Measurements from ENCODE around the gene TBC1D2B.
"Not testable (repeated sequence)": the region's sequence is repeated elsewhere in the genome, so short reads cannot be mapped to it uniquely, and the experiment has no call there.

Gene TBC1D2B

DNA sequence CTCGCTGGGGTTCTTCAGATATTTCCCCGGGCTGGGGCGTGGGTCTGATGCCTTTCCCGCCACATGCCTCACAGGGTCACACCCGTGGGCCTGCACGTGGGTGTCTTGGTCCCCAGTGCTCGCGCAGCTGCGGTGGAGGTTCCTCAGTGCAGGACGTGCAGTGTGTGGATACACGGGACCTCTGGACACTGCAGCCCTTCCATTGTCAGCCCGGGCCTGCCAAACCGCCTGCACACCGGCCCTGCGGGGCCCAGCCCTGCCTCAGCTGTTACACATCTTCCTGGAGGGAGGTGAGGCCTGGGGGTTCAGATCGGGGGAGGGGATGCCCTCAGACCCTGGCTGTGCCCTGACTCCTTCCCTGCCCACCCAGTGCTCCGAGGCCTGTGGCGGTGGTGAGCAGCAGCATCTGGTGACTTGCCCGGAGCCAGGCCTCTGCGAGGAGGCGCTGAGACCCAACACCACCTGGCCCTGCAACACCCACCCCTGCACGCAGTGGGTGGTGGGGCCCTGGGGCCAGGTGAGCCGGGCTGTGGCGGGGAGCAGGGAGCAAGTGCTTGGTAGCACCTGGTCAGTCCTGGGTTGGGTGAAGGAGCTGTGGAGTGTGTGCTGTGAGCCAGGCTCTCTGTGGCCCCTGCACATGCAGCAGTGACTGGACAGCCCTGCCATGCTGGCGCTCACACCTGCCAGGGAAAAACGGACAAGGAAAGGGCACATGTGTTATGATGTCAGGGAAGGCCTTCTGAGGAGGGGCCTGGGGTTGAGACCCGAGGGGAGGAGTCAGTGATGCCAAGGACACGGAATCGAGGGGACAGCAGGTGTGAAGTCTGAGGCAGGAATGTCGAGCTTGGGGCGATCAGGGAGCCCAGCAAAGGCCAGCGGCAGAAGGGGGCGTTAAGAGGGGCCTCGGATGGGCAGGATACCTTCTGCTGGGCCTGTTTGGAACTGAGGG is 88.9 kb downstream of the TBC1D2B start:
- DNase-seq (ENCODE audit: low read depth in 2 of 2), result no peak

DNA sequence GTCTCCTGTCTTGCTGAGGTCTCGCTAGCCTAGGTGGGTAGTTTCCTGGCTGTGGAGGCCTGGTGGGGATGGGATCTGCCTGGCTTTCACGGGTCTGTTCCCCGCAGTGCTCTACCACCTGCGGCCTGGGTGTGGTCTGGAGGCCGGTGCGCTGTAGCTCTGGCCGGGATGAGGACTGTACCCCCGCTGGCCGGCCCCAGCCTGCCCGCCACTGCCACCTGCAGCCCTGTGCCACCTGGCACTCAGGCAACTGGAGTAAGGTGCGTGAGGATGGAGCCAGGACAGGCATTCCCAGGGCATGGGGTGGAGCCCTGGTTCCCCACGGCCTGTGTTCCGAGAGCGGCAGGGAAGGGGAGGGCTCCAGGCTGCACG is 89.8 kb downstream of the TBC1D2B start:
- not testable (repeated sequence) for DNase-seq (ENCODE audit: low read depth in 2 of 2)

DNA sequence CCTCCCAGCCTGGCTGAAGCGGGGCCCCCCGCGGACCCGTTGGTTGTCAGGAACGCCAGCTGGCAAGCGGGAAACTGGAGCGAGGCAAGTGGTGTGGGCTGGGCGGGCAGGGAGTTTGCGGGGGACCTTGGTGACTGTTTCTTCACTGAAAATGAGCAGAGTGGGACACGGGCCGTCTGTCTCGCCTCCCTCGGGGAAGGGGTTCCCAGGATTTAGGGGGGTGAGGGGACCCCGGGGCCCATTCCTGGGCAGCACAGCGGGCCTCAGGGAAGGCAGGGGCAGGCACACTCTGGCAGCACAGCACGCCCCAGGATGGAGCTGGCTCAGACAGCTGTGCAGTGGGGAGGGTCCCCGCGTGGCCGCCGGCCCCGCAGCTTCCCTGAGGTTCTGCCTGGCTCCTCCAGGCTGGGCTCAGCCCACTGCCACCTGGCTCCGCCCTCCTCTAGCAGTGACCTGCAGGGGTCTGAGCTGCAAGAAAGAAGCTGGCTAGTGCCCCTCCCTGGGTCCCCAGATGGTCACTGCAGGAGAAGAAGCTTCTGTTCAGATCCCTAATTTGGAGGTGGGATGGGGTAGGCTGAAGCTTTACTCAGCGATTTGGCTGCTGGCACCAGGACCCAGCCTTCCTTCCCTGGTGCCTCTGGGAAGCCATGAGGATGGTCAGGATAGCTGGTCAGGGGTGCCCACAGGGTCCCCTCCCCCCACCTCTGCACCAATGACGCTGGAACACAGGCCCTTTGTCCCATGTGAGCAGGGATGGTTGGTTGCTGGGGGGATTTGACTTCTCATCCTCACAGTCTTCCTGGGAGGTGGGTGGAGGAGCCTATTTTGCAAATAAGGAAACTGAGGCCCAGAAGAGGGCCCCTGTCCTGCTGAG is 90.4 kb downstream of the TBC1D2B start:
- DNase-seq (ENCODE audit: low read depth in 2 of 2), result no peak

DNA sequence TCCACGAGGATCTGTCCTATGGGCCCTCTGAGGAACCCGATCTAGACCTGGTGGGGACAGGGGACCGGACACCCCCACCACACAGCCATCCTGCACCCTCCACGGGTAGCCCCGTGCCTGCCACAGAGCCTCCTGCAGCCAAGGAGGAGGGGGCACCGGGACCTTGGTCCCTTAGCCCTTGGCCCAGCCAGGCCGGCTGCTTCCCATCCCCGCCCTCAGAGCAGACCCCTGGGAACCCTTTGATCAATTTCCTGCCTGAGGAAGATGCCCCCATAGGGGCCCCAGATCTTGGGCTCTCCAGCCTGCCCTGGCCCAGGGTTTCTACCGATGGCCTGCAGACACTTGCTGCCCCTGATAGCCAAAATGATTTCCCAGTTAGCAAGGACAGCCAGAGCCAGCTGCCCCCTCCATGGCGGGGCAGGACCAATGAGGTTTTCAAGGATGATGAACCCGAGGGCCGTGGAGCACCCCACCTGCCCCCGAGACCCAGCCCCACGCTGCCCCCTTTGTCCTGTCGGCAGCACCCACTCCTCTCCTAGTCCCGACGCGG is 91.5 kb downstream of the TBC1D2B start:
- no peak for DNase-seq (ENCODE audit: low read depth in 2 of 2)

DNA sequence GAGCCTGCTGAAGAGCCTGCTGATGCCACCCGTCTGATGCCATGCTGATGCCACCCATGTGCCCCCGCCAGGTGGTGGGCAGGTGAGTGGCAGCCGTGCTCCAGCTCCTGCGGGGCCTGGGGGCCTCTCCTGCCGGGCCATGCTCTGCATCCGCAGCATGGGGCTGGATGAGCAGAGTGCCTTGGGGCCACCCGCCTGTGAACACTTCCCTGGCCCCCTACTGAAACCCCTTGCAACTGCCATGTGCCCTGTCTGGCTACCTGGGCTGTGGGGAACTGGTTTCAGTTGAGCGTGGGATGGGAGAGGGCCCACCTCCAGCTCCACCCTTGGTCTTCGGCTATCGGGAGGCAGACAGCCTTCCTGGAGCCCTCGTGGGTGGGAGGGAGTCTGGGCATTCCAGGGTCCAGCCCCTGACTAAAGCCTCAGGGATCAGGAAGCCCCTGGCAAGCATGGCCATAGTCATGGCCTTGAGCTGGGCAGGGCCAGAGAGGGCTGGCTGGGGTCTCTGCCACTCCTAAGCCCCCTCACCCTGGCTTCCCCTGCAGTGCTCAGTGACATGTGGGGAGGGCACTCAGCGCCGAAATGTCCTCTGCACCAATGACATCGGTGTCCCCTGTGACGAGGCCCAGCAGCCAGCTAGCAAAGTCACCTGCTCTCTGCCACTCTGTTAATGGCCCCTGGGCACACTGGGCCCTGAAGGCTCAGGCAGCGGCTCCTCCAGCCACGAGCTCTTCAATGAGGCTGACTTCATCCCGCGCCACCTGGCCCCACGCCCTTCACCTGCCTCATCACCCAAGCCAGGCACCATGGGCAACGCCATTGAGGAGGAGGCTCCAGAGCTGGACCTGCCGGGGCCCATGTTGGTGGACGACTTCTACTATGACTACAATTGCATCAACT is 92.2 kb downstream of the TBC1D2B start:
- DNase-seq (ENCODE audit: low read depth in 2 of 2), result no peak

DNA sequence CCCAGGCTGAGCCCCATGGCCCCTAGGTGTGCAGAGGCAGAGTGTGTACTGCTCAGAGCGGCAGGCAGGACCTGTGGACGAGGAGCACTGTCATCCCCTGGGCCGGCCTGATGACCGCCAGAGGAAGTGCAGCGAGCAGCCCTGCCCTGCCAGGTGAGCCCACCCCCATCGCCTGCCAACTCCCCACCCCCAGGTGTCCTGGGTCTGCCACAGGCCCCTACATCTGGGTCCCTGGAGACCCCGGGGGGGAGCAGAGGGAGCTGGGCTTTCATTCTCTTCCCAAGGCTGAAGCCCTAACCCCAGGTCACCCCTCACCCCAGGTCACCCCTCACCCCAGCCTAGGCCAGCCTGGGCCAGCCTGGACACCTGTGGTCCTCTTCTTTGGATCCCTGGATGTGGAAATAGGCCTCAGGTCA is 93.1 kb downstream of the TBC1D2B start:
- DNase-seq (ENCODE audit: low read depth in 2 of 2), result no peak

DNA sequence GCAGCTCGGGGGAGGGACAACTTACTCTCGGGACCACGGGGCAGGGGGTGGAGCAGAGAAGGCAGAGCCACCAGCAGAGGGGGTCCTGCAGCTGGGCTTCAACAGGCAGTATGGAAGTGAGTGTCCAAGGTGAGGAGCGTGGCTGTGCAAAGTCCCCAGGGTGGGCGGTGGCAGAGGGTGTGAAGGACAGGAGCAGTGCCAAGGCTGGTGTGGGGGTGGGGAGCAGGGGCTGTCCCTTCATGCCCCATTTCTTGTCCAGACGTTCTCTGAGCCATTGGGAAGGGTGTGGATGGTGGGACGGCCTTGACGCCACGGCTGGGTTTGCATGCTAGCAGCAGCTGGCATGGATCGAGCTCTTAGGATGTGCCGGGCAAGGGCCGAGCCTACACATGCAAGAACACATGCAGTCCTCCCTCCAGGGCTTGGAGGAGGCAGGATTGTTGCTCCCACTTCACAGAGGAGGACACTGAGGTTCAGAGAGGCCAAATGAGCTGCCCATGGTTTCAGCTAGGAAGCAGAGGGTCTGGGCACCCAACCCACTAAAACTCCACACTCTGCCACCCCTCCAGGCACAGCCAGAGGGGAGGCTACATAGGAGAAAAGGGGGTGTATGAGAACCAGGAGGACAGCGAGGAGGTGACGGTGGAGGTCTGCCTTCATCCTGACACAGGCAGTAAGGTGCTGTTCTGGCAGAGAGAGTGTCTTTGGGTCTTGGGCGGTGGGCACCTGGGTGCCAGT is 93.6 kb downstream of the TBC1D2B start:
- DNase-seq (ENCODE audit: low read depth in 2 of 2), result no peak

DNA sequence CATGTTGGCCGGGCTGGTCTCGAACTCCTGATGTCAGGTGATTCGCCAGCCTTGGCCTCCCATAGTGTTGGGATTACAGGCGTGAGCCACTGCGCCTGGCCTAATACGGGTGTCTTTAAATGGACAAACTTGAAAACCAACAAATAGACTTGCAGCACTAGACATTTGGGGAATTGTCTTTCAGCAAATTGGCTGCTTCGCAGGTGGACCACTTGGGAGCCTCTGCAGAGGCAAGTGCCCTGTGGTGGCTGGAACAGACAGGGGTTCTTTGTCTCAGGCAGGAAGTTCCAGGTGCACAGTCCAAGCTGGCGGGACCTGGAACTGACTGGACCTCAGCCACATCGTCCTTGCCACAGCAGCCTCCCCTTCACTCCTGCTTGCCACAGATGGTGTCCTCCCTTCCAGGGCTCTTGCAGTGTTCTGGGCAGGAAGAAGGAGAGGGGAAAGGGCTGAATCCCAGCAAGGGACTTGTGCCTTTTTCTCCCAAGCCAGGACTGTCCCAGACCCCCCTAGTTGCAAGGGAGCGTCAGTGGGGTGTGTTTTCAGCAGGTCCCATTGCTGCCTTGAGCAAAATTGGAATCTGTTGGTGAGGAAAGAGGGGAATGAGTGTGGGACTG is 94.3 kb downstream of the TBC1D2B start:
- no peak for DNase-seq (ENCODE audit: low read depth in 2 of 2)

DNA sequence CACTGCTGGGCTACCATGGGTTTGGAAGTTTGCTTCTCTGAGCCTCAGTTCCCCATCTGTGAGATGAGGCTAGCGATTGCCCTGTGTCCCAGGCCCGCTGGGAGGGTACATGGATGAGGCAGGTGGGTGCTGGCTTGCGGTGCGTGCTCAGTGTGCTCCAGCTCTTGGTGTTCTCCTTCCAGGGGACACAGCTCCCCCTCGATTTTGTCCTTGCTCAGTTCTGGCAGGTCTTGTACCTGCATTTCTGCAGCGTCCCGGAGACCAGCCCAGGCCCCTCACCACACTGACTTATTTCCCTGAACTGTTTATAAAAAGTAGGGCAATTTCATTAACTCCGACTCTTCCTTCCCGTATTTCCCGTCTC is 95.4 kb downstream of the TBC1D2B start:
- no peak for DNase-seq (ENCODE audit: low read depth in 2 of 2)

DNA sequence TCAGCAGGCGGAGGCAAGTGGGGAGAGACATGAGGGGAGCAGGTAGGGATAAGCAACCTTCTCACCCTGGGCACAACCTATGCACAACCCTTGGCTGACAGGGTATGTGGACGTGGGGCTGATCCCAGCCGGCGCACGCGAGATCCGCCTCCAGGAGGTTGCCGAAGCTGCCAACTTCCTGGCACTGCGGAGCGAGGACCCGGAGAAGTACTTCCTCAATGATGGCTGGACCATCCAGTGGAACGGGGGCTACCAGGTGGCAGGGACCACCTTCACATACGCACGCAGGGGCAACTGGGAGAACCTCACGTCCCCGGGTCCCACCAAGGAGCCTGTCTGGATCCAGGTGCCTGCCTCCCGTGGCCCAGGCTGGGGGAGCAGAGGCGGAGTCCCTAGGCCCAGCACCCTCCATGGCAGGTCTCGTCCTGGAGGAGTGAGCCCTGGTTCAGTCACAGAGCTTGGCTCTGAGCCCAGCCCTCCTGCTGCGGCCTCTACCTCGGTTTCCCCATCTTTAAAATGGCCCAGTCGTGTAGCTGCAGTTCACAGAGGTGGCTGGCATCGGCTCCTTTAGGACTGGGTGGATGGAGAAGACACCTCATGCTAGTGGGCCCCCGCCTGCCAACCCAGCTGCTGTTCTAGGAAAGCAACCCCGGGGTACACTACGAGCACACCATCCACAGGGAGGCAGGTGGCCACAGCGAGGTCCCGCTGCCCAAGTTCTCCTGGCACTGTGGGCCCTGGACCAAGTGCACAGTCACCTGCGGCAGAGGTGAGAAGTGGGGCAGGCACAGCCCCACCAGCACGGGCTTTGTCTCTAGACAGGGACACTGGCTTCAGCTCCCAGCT is 96.0 kb downstream of the TBC1D2B start:
- DNase-seq (ENCODE audit: low read depth in 2 of 2), result no peak

DNA sequence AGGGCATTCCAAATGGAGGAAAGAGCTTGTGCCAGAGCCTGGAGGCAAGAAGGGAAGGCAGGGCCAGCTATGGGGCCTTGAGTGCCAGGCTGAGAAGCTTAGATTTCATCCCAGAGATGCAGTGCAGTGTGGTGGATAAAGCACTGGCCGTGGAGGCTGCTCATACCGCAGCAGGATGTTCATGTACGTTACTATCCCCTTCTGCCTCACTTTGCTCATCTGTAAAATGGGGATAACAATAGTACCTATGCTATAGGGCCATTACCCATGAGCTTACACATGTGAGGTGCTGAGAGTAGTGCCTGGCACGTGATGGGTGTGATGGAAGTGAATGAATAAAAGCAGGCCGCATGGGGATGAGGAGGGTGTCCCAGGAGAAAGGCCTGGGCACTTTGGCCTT is 96.8 kb downstream of the TBC1D2B start:
- DNase-seq (ENCODE audit: low read depth in 2 of 2), result not testable (repeated sequence)

DNA sequence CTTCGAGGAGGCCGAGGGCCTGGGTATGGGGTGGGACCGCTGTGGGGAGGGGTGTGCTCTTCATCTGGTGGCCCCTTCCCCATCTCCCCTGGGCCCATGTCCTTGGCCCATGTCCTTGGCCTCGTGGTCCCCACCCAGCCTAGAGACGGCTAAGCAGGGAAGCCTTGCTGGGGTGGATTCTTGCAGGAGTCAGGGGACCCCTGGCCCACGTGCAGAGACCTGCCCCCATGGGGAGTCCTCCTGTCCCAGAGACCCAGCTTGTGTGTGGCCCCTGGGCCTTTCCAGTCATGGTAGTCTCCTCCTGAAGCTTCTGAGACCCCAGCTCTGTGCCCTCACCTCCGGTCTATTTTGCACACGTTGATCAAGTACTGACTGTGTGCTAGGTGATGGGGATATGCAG is 97.4 kb downstream of the TBC1D2B start:
- no peak for DNase-seq (ENCODE audit: low read depth in 2 of 2)

DNA sequence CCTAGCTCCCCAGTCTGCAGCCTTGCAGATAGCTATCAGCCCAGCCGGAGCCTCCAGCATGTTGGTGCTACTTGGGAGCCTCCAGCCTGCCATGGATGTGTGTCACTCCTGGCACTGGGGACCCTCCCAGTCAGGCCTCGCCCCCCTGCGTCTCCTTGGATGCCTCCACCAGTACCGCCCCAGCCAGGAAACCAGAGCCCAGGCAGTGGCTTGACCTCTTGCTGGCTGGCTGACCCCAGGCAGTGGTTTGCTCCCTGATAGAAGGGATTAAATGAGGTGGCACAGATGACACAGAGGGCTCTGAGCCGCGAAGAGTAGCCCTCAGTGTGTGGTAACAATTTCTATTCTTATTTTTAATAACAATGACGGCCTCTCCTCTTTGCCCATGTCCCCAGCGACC is 98.4 kb downstream of the TBC1D2B start:
- not testable (repeated sequence) for DNase-seq (ENCODE audit: low read depth in 2 of 2)

DNA sequence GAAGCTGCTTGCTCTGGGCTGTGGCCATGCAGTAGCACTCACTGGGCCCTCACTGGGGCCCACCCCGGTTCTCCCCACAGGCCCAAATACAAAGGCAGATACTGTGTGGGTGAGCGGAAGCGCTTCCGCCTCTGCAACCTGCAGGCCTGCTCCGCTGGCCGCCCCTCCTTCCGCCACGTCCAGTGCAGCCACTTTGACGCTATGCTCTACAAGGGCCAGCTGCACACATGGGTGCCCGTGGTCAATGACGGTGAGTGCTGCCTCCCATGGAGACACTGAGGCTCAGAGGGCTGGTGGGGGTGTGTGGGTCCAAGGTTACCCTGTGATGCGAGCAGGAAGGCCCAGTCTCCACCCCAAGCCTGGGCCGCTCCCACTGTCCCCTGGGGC is 98.8 kb downstream of the TBC1D2B start:
- not testable (repeated sequence) for DNase-seq (ENCODE audit: low read depth in 2 of 2)

DNA sequence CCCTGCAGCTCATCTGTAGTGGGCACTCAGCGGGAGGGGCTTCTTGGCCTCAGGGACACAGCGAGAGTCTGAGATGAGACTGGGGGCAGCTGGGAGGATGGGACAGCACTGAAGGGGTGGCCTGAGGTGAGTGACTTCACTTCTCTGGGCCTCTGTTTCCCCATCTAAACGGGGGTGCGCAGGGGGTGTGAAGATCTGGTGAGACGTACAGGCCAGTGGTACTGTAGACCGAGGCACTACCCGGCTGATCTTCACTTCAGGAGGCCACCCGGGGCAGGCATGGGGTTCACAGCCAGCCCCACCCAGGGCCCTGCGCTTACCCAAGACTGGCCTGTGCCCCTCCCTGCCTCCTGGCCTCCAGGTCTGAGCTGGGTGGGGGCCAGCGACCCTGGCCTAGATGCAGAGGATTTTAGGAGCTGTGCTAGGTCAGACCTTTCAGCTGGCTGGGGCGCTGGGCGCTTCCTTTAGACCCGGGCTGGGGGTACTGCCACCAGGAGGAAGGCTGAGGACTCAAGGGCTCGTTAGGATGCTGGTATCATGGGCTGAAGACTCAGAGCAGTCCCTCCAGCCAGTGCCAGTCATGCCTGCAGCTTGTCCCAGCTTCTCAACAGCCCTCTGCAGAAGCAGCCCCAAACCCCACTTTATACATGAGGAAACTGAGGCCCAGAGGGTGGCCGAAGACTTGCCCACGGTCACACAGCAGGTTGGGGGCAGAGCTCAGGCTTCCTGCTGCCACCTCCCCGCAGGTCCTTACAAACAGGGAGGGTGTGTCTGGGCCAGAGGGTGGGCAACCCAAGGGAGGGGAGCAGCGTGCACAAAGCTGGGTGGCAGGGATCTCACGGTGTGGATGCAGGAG is 99.4 kb downstream of the TBC1D2B start:
- not testable (repeated sequence) for DNase-seq (ENCODE audit: low read depth in 2 of 2)

DNA sequence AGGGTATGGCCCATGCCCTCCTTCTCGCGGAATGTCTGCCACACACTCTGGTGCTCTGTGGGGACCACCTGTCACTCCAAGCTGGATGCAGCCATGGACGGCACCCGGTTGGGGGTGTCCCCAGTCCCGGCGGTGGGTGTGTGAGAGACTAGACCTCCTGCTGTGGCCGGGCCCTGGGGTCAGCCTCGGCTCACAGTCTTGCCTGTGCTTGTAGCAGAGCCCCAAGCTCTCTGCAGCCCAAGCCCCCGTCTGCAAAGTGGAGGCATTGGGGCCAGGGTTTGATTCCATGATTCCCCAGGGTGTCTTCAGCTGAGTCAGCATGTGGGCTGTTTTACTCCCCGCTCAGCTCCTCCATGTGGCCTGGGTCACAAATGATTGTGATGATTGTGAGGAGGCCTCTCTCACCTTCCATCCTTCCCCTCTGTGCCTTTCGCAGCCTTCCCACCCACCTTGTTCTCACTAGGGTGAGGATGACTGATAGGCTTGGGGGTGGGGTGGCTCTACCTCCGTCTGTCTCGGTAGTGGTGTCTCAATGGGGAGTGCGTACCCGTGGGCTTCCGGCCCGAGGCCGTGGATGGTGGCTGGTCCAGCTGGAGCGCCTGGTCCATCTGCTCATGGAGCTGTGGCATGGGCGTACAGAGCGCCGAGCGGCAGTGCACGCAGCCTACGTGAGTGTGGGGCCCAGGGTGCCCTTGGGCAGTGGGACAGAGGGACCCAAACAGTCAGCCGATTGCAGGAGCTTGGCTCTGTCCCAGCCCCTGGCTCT is 100.6 kb downstream of the TBC1D2B start:
- DNase-seq (ENCODE audit: low read depth in 2 of 2), result not testable (repeated sequence)

DNA sequence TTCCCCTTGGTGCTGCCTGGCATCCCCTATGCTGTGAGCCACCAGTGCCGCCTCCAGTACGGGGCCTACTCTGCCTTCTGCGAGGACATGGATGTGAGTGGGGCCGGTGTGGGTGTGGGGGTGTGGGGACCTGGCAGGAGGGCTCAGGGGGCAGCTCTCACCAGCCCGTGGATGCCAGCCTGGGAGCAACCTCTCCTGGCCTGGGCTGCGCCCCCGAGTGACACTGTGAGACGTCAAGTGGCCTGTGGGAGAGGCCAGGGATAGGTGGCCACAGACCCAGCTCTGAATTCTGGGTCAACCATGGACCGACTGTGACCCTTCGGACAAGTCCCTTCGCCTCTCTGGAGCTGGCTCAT is 101.4 kb downstream of the TBC1D2B start:
- DNase-seq (ENCODE audit: low read depth in 2 of 2), result not testable (repeated sequence)

All from stimulated activated CD4-positive, alpha-beta T cell treated with anti-CD3 and anti-CD28 coated beads, Interleukin-12 subunit alpha, Interleukin-12 subunit beta, amount 100 ng/mL, for 24 hours (primary cell).